Endothelial cell of coronary artery (primary cell): ENCODE data around the gene VSIG10. TPM values are rescaled to one million over a fixed set of nuclear protein-coding genes. Genes with fewer than 3 reads are reported as not detected.

Experiments used
- total RNA-seq: library from RNA; depleted of rRNA; stranded (reverse); fragments of >200 nt; gene quantifications from 2 replicates; pipeline ENCODE4 v1.2.3, GENCODE V29; 2014

VSIG10 gene, protein sequence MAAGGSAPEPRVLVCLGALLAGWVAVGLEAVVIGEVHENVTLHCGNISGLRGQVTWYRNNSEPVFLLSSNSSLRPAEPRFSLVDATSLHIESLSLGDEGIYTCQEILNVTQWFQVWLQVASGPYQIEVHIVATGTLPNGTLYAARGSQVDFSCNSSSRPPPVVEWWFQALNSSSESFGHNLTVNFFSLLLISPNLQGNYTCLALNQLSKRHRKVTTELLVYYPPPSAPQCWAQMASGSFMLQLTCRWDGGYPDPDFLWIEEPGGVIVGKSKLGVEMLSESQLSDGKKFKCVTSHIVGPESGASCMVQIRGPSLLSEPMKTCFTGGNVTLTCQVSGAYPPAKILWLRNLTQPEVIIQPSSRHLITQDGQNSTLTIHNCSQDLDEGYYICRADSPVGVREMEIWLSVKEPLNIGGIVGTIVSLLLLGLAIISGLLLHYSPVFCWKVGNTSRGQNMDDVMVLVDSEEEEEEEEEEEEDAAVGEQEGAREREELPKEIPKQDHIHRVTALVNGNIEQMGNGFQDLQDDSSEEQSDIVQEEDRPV
- total RNA-seq: 16.1 and 22.9 TPM in 2 replicates

DNA sequence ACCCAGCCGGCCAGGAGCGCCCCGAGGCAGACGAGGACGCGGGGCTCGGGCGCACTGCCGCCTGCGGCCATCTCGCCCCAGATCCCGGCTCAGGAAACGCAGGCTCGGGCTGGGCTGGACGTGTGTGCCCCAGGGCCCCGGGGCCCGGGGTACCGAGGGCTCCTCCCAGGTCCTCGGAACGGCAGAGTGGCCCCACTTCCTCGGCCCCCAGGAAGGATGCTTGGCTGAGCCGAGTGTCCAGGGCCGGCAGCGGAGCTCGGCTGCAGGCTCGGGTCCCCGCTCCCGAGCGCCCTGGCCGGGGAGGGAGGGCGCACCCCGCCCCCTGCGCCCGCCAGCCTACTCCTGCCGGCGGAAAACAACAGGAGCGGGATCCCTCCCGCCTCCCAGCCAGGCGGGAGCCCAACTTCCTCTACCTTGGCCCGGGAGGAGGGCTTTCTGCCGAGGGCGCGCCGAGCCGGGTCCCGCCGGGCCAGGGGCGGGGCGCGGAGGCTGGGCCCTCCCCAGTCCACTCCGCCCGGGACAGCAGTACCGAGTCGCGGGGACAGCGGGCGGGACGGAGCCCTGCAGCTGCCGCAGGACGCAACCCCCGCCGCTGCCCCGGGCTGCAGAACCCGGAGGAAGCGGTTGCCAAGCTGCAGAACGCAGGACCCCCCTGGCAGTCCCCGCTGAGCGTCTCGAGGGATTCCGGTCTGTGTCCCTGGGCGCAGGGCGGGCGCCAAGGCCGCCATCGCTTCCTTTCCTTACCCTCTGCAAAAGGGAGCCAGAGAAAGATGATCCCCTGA, at the start of gene VSIG10:
Gene VSIG10 (minus strand): TSS at position 411 of the 782 bp plus-strand sequence. CDS start 340 bp downstream, at position 71.

DNA sequence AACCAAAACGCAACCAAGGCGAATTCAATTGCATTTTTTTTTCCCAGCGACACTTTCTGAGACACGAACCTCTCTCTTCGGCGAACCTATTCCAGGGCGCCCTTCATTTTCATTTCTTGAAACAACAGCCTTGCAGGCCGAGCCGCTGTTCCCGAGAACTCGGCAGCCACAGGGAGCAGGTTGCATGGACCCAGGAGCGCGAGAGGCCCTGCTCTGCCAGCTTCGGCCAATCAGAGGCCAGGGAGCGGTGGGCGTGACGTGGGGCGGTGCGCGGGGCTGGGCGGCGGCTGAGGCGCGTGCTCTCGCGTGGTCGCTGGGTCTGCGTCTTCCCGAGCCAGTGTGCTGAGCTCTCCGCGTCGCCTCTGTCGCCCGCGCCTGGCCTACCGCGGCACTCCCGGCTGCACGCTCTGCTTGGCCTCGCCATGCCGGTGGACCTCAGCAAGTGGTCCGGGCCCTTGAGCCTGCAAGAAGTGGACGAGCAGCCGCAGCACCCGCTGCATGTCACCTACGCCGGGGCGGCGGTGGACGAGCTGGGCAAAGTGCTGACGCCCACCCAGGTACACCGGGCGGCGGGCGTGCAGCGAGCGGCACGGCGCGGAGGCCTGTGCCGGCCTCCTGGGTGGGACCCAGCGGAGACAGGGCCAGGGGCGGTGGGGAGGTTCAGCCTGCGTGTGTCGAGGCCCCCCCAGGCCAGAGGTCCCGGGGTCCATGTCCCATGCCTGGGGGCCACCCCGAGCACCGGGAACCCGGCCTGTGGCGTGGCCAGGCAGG, 32.2 kb upstream of the VSIG10 start, which contains the start of gene PEBP1:
Gene PEBP1 (plus strand): TSS at position 337 of the 771 bp plus-strand sequence. CDS start 86 bp downstream, at position 423.

DNA sequence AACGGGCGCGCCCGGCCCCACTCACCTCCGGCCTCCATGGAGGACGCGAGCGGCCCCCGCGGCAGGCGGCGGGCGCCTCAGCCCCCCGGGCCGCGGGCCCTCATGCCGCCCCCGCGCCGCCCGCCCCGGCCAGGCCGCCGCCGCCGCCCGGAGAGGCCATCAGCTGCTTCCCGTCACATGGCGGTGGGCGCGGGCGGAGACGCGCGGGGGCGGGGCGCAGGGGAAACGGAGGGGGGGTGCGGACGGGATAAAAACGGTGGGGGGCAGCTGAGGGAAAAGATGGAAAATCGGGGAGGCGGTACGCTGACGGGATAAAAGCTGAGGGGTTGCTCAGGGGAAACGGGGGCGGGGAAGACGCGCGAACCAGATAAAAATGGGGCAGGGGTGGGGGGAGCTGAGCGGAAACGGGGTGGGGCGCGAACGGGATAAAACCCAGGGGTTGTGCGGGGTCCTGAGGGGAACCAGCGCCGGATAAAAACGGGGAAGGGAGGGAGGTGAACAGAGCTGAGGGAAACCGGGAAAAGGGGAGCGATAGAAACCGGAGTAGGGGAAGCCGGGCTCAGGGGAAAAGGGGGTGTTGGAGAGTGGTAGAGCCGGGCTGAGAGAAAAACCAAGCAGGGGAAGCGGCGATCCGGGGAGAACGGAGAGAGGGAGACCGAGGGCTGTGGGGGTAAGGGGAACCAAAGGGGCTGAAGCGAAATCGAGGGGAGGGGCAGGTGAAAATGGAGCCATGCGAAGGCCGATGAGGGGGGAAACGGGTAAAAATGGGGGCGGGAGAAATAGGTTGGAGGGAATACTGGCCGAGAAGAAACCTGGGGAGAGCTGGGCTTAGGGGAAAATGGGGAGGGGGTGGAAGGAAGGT, 42.6 kb downstream of the VSIG10 start, which contains the start of gene WSB2:
Gene WSB2 (minus strand): TSS at position 169 of the 862 bp plus-strand sequence. CDS start 131 bp downstream, at position 38.

DNA sequence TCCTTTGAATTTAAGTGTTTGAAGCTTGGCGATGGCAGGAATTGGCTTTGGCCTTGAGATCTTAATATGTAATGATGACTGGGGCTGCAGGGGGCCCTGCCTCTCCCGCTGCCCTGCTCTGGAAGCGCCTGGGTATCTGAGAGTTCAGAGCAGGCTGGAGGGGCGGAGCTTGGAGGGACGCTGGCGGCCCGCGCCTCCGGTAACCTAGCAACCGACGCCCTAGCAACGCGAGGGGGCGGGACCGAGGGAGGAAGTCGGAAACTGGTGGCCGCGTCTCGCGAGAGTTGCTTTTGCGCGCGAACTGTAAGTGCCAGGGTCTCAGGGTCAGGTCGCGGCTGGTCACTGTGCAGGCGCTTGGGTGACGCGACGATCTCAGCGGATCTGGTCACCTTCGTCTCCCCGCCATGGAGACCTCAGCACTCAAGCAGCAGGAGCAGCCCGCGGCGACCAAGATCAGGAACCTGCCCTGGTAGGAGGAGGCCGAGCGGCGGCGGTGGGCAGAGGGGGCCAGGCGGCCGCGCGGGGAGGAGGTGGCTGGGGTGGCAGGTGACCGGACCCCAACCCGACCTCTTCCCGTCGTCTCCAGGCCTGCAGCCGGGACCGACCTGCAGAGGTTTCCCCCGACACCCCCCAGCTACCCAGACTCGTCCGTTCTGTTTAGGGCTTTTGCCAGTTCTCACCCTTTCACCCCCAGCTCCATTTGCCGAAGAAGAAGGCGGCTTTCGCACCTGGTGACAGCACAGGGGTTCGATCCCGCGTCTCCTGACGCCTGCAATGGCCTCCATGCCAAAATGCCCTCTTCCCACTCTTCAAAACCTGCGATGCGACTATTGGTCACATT, 87.2 kb downstream of the VSIG10 start, which contains the start of gene RFC5:
Gene RFC5 (plus strand): TSS at position 280 of the 841 bp plus-strand sequence. CDS start 125 bp downstream, at position 405.

Other genes with a start within 250 kb of the VSIG10 start
- 0.28 and 0.90 TPM in 2 replicates for gene KSR2, start 135.0 kb downstream of the VSIG10 start, total RNA-seq
- 12.0 and 19.7 TPM in 2 replicates for gene RFC5, start 87.3 kb downstream of the VSIG10 start, total RNA-seq
- 105 and 144 TPM in 2 replicates for gene WSB2, start 42.8 kb downstream of the VSIG10 start, total RNA-seq
- 147 and 153 TPM in 2 replicates for gene PEBP1, start 32.1 kb upstream of the VSIG10 start, total RNA-seq